Parathyroid adenoma (tissue), 2 donors: ENCODE data around the gene PRAF2.

Experiments used
- H2AFZ ChIP-seq: fragments of 300-600 bp; sonication (generic); one replicate; pipeline ENCODE4 v1.7.0; 2017; ENCODE audit warnings: antibody characterized with exemption, mild to moderate bottlenecking
- H3K27ac ChIP-seq: fragments of 300-600 bp; sonication (generic); one replicate; pipeline ENCODE4 v1.7.0; 2017
- H3K27me3 ChIP-seq: fragments of 300-600 bp; sonication (generic); one replicate; pipeline ENCODE4 v1.7.0; 2017; ENCODE audit warnings: low read length; ENCODE audit not compliant: control insufficient read depth, insufficient read depth
- H3K36me3 ChIP-seq: fragments of 300-600 bp; sonication (generic); one replicate; pipeline ENCODE4 v1.7.0; 2017; ENCODE audit warnings: low read length; ENCODE audit not compliant: control insufficient read depth, insufficient read depth
- H3K4me1 ChIP-seq: fragments of 300-600 bp; sonication (generic); one replicate; pipeline ENCODE4 v1.7.0; 2017; ENCODE audit warnings: control low read depth
- H3K4me2 ChIP-seq: fragments of 300-600 bp; sonication (generic); one replicate; pipeline ENCODE4 v1.7.0; 2017; ENCODE audit warnings: low read length
- H3K4me3 ChIP-seq: fragments of 300-600 bp; sonication (generic); one replicate; pipeline ENCODE4 v1.7.0; 2017; ENCODE audit warnings: low read depth, low read length
- H3K79me2 ChIP-seq: fragments of 300-600 bp; sonication (generic); one replicate; pipeline ENCODE4 v1.7.0; 2017; ENCODE audit warnings: control low read depth
- H3K9ac ChIP-seq: fragments of 300-600 bp; sonication (generic); one replicate; pipeline ENCODE4 v1.7.0; 2017; ENCODE audit warnings: mild to moderate bottlenecking
- H3K9me3 ChIP-seq: fragments of 300-600 bp; sonication (generic); one replicate; pipeline ENCODE4 v1.7.0; 2017; ENCODE audit warnings: low read length; ENCODE audit not compliant: control insufficient read depth
- TF ChIP-seq, protein P1 (sequence below): fragments of 300-600 bp; sonication (generic); IDR thresholded peaks from one replicate; pipeline ENCODE4 v1.7.0; 2017; ENCODE audit warnings: antibody characterized with exemption, mild to moderate bottlenecking
- donor health status: primary hyperparathyroidism.

PRAF2 gene

DNA sequence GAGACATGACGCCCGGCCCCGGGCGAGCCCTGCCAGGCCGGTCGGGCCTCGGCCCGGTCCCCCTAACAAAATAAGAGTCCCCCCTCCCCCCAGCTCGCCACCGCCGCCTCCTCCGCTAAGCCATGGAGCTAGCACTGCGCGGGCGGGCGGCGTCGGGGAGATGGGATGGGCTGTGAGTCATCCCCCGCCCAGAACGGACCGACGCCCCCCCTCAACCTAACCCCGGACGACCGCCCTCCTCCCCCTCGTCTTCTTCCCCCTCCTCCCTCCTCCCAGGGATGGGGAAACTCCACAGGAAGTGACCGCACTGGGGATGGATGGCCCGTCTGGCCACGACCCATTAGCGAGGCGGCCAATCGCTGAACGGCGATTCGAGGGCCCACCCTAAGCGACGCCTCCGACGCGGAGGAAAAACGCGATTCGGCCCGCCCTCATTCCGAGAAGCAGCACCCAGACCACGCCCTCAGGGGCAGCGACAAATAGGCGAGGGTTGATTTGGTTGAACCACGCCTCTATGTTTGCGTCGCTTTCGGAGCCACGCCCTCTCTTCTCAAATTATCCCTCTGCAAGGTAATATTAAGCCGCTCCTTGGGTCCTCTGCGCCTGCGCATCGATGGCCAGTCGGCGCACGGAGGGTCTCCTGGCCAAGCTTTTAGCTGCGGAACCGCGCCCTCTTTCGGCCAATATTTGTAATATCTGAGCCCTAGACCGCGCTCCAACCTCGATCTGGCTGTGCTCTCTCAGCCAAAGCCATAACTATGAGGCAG, 30.4 kb downstream of the PRAF2 start, which contains the start of gene TFE3:
TSS of gene TFE3 (minus strand) at position 138 of the 767 bp plus-strand sequence. CDS start at position 7, 131 bp downstream.
- Histone ChIP-seq H3K4me3 (peak within 1 kb of the TSS; percentile 91), H3K79me2 (peaks cover 8% of the 10 kb centered on the region), H3K9ac (peak within 1 kb of the TSS; percentile 91), H3K36me3 (no peaks in the 10 kb centered on the region), H3K9me3 (no peaks in the 10 kb centered on the region), H2AFZ (peak within 1 kb of the TSS; percentile 79), H3K4me1 (peaks cover 3% of the 10 kb centered on the region), H3K4me2 (peak within 1 kb of the TSS; percentile 81), H3K27me3 (no peaks in the 10 kb centered on the region), H3K27ac (peak within 1 kb of the TSS; percentile 96)
- TF ChIP-seq, protein P1, sequence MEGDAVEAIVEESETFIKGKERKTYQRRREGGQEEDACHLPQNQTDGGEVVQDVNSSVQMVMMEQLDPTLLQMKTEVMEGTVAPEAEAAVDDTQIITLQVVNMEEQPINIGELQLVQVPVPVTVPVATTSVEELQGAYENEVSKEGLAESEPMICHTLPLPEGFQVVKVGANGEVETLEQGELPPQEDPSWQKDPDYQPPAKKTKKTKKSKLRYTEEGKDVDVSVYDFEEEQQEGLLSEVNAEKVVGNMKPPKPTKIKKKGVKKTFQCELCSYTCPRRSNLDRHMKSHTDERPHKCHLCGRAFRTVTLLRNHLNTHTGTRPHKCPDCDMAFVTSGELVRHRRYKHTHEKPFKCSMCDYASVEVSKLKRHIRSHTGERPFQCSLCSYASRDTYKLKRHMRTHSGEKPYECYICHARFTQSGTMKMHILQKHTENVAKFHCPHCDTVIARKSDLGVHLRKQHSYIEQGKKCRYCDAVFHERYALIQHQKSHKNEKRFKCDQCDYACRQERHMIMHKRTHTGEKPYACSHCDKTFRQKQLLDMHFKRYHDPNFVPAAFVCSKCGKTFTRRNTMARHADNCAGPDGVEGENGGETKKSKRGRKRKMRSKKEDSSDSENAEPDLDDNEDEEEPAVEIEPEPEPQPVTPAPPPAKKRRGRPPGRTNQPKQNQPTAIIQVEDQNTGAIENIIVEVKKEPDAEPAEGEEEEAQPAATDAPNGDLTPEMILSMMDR, result peak; percentile 67

DNA sequence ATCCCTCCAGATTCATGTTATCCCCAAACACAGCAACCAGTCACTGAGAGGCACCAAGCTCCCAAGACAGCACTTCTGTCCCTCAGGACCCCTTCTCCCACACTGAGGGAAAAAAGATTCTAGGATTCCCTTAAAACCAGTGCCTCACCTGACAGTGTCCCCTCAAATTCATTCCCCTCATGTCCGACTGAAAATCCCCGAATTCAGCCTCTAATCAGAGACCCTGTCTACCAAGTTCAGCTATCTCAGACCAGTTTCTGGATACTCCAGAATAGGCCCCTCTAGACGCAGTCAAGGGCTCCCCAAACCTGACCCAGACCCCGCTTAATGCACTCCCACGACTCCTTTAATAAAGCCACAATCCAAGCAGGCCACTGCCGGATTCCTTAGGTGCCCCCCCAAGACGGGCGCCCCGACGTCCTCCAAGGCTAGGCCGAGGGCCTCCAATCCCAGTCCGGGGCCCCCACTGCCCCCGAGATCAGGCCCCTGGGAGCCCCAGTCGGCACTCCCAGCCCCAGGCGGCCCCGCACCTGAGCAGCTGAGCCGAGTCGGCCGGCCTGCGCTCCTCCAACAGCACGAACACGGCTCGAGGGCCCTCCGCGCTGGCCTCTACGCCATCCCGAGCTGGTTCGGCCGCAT, 31.1 kb downstream of the PRAF2 start:
- Histone ChIP-seq H3K4me1 (peaks cover 3% of the 10 kb centered on the region), H3K36me3 (no peaks in the 10 kb centered on the region), H3K4me2 (peak overlapping the region; percentile 81), H3K27ac (peak overlapping the region; percentile 96), H3K4me3 (peak overlapping the region; percentile 91), H2AFZ (peak overlapping the region; percentile 79), H3K9me3 (no peaks in the 10 kb centered on the region), H3K79me2 (peaks cover 8% of the 10 kb centered on the region), H3K27me3 (no peaks in the 10 kb centered on the region), H3K9ac (peak overlapping the region; percentile 91)
- TF ChIP-seq, protein P1, result no peak

DNA sequence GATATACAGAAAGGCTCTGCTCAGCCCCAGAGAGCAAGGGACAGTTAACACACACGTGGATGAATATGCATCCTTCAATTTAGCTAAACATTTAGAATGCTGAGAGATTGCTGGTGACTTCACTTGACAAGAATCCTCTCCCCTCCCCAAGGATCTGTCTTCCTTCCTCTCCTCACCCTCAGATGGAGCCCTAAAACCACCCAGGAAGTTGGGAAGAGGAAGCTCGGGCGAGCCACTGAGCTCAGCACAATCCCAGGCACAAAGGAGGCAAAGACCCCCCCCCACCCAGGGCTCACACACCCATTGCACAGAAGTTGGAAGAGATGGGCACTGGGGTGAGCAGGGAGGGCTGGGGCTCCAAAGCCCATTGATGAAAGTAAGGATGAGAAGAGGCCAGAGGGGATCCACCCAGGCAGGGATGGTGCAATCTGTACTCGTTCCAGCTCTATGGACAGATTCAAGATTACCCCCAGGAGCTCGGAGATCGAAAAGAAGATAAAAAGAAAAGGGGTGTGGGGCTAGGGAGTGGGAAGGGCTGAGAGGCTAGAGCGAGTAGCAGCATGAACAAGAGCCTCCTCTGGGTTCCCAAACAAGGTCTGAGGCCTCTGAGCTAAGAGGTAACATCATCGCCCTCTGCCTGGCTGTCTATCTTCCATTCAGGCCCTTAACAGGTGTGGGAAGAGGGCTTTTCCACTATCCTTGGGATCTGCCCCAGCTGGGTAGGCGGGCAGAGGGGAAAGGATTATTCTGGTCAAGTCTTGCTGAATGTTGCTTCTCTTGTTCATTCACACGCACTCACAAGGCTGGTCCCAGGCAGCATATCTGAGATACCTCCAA, 31.8 kb downstream of the PRAF2 start:
- Histone ChIP-seq H3K79me2 (peaks cover 8% of the 10 kb centered on the region), H3K27ac (peak overlapping the region; percentile 96), H3K4me1 (peaks cover 3% of the 10 kb centered on the region), H2AFZ (no peak overlapping the region), H3K27me3 (no peaks in the 10 kb centered on the region), H3K4me3 (peak overlapping the region; percentile 91), H3K36me3 (no peaks in the 10 kb centered on the region), H3K9ac (peak overlapping the region; percentile 91), H3K4me2 (peak overlapping the region; percentile 81), H3K9me3 (no peaks in the 10 kb centered on the region)
- TF ChIP-seq, protein P1, result no peak

GRCh38 chrX:49040376-49040955, 33.3 kb downstream of the PRAF2 start:
- Histone ChIP-seq H3K27ac (peak overlapping the region; percentile 64), H3K4me2 (peak overlapping the region; percentile 47), H3K79me2 (peaks cover 8% of the 10 kb centered on the region), H3K9ac (no peak overlapping the region), H3K4me3 (no peak overlapping the region), H3K4me1 (peaks cover 3% of the 10 kb centered on the region), H3K27me3 (no peaks in the 10 kb centered on the region), H3K9me3 (no peaks in the 10 kb centered on the region), H3K36me3 (no peaks in the 10 kb centered on the region), H2AFZ (no peak overlapping the region)
- TF ChIP-seq, protein P1, result no peak
